Measurements from ENCODE around the gene HLCS.
A peak's percentile ranks its signal among the peaks of the same experiment; 100 is the strongest.

HLCS gene

DNA sequence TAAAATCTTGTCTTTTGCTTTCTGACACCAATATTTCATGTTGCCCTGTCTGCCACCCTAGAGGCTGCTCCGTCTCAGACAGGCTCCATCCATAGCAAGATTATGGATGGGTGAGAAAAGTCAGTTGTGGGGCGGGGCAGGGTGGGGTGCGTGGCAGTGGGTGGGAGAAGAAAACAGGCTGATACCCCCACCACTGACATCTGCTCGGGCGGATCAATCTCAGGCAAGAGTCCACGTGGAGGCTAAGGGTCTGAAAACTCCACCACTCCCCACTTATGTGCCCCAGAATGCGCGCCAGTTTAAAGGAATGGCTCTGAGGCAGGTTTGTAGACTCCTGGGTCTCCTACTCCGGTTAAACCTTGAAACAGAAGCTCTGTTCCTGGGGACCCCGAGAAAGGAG is 101.5 kb downstream of the HLCS start:
- DNase-seq (ENCODE audit: low read depth), result no peak
- no peak overlapping the region for H3K4me3 ChIP-seq (ENCODE audit: control insufficient read depth, low read depth, low read length)
- no peak for TF ChIP-seq CTCF (conservative IDR thresholded peaks at IDR 0.05; ENCODE audit: control insufficient read depth, insufficient read depth, low read depth, low read length)

- TF ChIP-seq CTCF (conservative IDR thresholded peaks at IDR 0.05; ENCODE audit: control insufficient read depth, insufficient read depth, low read depth, low read length), result no peak
- DNase-seq (ENCODE audit: low read depth), result no peak
- no peak overlapping the region for H3K4me3 ChIP-seq (ENCODE audit: control insufficient read depth, low read depth, low read length)
These were observed 103.2 kb downstream of the HLCS start for GRCh38 chr21:36863260-36863659.

- no peak for DNase-seq (ENCODE audit: low read depth)
- no peak for TF ChIP-seq CTCF (conservative IDR thresholded peaks at IDR 0.05; ENCODE audit: control insufficient read depth, insufficient read depth, low read depth, low read length)
- no peak overlapping the region for H3K4me3 ChIP-seq (ENCODE audit: control insufficient read depth, low read depth, low read length)
These were observed 104.7 kb downstream of the HLCS start for GRCh38 chr21:36861595-36862323.

DNA sequence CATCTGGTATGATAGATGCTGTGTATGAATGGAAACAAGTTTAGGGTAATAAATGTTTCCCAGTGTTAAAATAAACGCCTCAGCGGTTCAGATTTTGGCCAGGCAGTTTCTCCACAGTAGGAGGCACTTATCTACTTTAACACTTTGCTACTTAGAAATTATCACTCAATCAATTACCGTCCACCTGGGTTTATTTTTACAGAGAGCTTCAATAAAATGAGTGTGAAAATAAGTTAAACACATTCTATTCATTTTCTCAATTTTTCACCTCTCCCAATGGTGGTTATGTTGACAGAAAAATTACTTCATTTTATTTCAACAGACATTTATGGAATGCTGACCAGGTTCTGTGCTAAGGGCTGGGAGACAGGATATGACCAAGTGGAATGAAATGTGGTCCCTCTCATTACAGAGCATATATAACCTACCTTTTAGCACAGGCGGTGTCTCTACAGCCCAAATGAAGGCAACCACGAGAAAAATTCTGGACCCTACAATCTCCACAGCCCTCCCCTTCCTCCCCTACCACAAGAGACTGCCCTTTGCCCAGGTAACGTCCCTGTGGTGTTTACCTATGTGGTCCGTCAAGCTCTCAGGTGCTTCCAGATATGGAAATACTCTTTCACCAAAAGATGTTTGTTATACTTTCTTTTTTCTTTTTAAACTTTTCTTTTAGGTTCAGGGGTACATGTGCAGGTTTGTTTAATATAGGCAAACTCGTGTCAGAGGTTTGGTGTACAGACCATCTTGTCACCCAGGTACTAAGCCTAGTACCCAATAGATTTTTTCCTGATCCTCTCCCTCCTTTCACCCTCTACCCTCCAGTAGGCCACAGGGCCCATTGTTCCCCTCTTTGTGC is 105.5 kb downstream of the HLCS start:
- TF ChIP-seq CTCF (conservative IDR thresholded peaks at IDR 0.05; ENCODE audit: control insufficient read depth, insufficient read depth, low read depth, low read length), result no peak
- DNase-seq (ENCODE audit: low read depth), result no peak
- no peak overlapping the region for H3K4me3 ChIP-seq (ENCODE audit: control insufficient read depth, low read depth, low read length)

GRCh38 chr21:36859744-36860501 is 106.5 kb downstream of the HLCS start:
- peak; percentile 45 for DNase-seq (ENCODE audit: low read depth)
- H3K4me3 ChIP-seq (ENCODE audit: control insufficient read depth, low read depth, low read length), result no peak overlapping the region
- TF ChIP-seq CTCF (conservative IDR thresholded peaks at IDR 0.05; ENCODE audit: control insufficient read depth, insufficient read depth, low read depth, low read length), result no peak

DNA sequence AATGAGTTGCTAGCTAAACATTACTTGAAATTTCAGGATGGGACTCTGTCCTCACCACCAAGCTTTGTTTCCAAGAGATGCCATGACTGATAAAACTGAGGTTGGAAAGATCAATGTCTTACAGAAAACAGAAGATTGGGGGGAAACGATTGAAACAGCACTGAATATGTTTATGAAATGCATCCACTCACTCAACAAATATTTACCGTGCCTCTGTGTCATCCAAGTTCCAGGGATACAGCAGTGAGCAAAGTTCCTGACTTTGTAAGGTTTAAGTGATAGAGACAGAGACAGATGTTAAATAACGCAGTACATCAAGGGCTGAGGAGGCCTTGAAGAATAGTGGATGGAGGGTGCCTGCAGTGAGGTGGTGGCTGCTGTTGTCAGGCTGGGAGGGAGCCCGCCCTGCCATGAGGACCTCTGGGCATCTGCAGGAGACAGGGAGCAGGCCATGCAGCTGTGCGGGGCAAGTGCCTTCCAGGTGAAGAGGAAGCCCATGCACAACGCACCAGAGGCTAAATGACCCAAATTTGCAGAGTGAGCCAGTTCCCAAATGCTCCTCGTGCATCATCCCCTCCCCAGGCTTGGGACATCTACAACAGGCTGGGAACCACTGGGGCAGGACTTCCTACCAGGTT is 108.0 kb downstream of the HLCS start:
- no peak for TF ChIP-seq CTCF (conservative IDR thresholded peaks at IDR 0.05; ENCODE audit: control insufficient read depth, insufficient read depth, low read depth, low read length)
- no peak for DNase-seq (ENCODE audit: low read depth)
- no peak overlapping the region for H3K4me3 ChIP-seq (ENCODE audit: control insufficient read depth, low read depth, low read length)
